HG02678 (cell line): ENCODE results near the gene VSIR.
A peak's percentile ranks its signal among the peaks of the same experiment; 100 is the strongest.

Experiments
- ATAC-seq: cut with Tn5 transposase; IDR thresholded peaks from one replicate; pipeline ENCODE4 v1.9.1; 2021; ENCODE audit warnings: mild to moderate bottlenecking, moderate library complexity; ENCODE audit not compliant: unreplicated experiment

VSIR gene

GRCh38 chr10:71773221-71773971 is at the start of gene VSIR:
Gene VSIR, minus strand, starts transcription at chr10:71773520. Its CDS starts 81 bp downstream, at chr10:71773439.
- peak; percentile 56 for ATAC-seq

- ATAC-seq: no peak
Observed at GRCh38 chr10:71821909-71822763, 48.8 kb upstream of the VSIR start.

GRCh38 chr10:71820966-71821365 is 47.6 kb upstream of the VSIR start:
- ATAC-seq: no peak

GRCh38 chr10:71819985-71820384 is 46.7 kb upstream of the VSIR start:
- no peak for ATAC-seq

- no peak for ATAC-seq
Observed at GRCh38 chr10:71819441-71819861, 46.1 kb upstream of the VSIR start.

- ATAC-seq: no peak
Observed at GRCh38 chr10:71818674-71819260, 45.4 kb upstream of the VSIR start.

GRCh38 chr10:71817831-71818655 is 44.7 kb upstream of the VSIR start:
- no peak for ATAC-seq

GRCh38 chr10:71816936-71817618 is 43.8 kb upstream of the VSIR start:
- no peak for ATAC-seq

- no peak for ATAC-seq
Observed at GRCh38 chr10:71816421-71816851, 43.1 kb upstream of the VSIR start.

- ATAC-seq: no peak
Observed at GRCh38 chr10:71815515-71816130, 42.3 kb upstream of the VSIR start.

- ATAC-seq: no peak
Observed at GRCh38 chr10:71814922-71815411, 41.6 kb upstream of the VSIR start.

- ATAC-seq: no peak
Observed at GRCh38 chr10:71812913-71813590, 39.7 kb upstream of the VSIR start.

GRCh38 chr10:71812016-71812912 is 38.9 kb upstream of the VSIR start:
- ATAC-seq: no peak

- ATAC-seq: no peak
Observed at GRCh38 chr10:71811351-71811750, 38.0 kb upstream of the VSIR start.

- ATAC-seq: no peak
Observed at GRCh38 chr10:71810048-71810750, 36.9 kb upstream of the VSIR start.

GRCh38 chr10:71809628-71810027 is 36.3 kb upstream of the VSIR start:
- ATAC-seq: no peak
